ENCODE data around the gene ARFGEF2. TPM values are rescaled to one million over a fixed set of nuclear protein-coding genes. Genes with fewer than 3 reads are reported as not detected.
A peak's percentile ranks its signal among the peaks of the same experiment; 100 is the strongest.

ARFGEF2 gene
- 13.5 TPM for polyA plus RNA-seq (2013, experiment 1 of 2)
- polyA plus RNA-seq (2013, experiment 2 of 2): 11.6 TPM

DNA sequence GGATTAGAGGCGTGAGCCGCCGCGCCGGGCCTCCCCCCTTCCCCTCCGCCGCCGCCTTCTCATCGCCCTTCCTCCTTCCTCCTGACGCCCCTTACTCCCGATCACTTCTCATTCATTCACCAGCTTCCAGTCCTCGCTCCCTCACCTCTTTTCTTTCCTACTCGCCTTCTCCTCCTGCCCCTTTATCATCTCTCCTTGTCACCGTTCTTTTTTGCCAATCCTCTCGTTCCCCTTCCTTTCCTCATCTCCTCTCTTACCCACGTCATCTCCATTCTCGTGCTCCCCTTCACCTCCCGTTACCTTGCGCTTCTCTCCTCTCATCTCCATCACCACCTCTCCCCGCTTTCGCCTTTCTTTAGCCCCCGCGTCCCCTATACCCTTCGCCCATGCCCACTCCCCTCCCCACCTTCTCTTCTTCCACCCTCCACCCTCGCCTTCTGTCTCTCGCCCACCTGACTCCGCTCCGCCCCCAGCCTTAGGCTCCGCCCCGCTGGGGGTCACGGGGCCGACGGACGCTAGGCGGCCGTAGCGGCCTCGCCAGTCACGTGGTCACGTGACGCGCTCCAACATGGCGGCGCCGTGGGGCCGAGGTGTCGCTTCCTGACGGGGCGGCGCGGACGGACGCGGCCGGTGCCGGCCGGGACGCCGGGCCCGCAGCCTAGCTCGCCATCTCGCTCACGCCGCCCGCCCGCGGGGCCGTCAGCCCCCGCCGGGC lies at the start of gene ARFGEF2:
Gene ARFGEF2, plus strand, starts transcription at position 544 of the 715 bp plus-strand sequence. CDS start 179 bp downstream, outside the sequence.
- Histone ChIP-seq H3K36me3 (ENCODE audit: control insufficient read depth, insufficient read depth, low read length) (peaks cover under 1% of the 10 kb centered on the region), H3K27ac (ENCODE audit: low read depth, low read length, severe bottlenecking) (peak within 1 kb of the TSS; percentile 98), H3K9me3 (ENCODE audit: control insufficient read depth, low read length) (no peaks in the 10 kb centered on the region), H3K4me1 (ENCODE audit: control insufficient read depth, insufficient read depth, low read length, poor library complexity, severe bottlenecking) (peaks cover 14% of the 10 kb centered on the region), H3K4me3 (ENCODE audit: extremely low read depth, insufficient read depth, low read length, poor library complexity, severe bottlenecking) (peak within 1 kb of the TSS; percentile 80)
- 2 to 3% methylated on average over 54 to 64 of the region's 70 CpGs for WGBS, 2 experiments (ENCODE audit: insufficient coverage in 2 of 2)

DNA sequence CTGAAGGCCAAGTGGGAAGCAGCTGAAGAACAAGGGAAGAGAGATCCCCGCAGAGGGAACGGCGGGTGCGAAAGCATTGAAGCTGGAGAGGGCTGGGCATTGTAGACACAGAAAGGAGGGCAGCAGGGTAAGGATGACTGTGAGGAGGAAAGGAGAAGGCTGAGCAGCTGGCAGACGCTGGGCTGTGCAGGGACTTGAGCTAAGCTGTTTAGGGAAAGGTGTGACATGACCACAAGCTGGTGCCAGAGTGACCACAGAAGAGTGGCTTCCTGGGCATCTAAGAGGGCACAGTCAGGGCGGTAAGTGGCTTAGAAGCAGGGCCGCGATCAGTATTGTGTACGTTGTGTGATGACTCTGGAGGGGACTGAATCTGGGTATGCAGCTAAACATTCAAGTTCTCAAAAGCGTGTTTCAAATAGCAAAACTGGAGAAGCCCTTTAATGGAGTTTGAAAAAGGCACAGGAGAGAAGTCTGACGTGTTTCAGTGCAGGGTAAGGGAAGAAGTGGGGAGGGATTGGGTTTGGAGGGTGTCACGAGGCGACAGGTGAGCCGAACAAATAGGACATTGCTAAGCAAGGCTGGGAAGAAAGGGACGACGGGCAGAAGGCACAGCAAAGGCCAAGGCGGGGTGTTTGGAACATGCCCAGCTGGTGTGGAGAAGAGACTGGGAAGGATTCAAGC lies 46.1 kb upstream of the ARFGEF2 start:
- Histone ChIP-seq H3K4me1 (ENCODE audit: control insufficient read depth, insufficient read depth, low read length, poor library complexity, severe bottlenecking) (peaks cover 4% of the 10 kb centered on the region), H3K4me3 (ENCODE audit: extremely low read depth, insufficient read depth, low read length, poor library complexity, severe bottlenecking) (no peak overlapping the region), H3K36me3 (ENCODE audit: control insufficient read depth, insufficient read depth, low read length) (no peaks in the 10 kb centered on the region), H3K9me3 (ENCODE audit: control insufficient read depth, low read length) (no peaks in the 10 kb centered on the region), H3K27ac (ENCODE audit: low read depth, low read length, severe bottlenecking) (no peak overlapping the region)
- whole genome bisulfite sequencing, 2 experiments (ENCODE audit: insufficient coverage in 2 of 2): 93 to 96% methylated on average over 13 to 17 of the region's 17 CpGs

DNA sequence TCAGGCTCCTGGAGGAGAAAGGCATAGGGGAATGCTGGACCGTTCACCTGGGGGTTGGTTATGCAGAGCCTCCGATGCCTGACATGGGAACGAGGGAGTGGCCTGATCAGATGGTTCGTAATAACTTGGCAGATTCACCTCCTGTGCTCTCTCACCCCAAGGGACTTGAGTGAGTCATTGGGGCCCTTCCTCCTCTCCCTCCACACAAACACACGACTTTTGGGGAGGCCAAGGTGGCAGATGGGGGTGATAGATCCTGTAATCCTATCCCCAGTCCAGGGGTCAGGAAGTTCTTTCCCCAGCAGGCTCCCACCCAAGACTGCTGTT lies 45.6 kb upstream of the ARFGEF2 start:
- WGBS, 2 experiments (ENCODE audit: insufficient coverage in 2 of 2): 80 to 84% methylated on average over 1 to 3 of the region's 5 CpGs
- H3K27ac ChIP-seq (ENCODE audit: low read depth, low read length, severe bottlenecking): no peak overlapping the region
- H3K4me1 ChIP-seq (ENCODE audit: control insufficient read depth, insufficient read depth, low read length, poor library complexity, severe bottlenecking): peaks cover 4% of the 10 kb centered on the region
- no peaks in the 10 kb centered on the region for H3K36me3 ChIP-seq (ENCODE audit: control insufficient read depth, insufficient read depth, low read length)
- H3K9me3 ChIP-seq (ENCODE audit: control insufficient read depth, low read length): no peaks in the 10 kb centered on the region
- no peak overlapping the region for H3K4me3 ChIP-seq (ENCODE audit: extremely low read depth, insufficient read depth, low read length, poor library complexity, severe bottlenecking)

DNA sequence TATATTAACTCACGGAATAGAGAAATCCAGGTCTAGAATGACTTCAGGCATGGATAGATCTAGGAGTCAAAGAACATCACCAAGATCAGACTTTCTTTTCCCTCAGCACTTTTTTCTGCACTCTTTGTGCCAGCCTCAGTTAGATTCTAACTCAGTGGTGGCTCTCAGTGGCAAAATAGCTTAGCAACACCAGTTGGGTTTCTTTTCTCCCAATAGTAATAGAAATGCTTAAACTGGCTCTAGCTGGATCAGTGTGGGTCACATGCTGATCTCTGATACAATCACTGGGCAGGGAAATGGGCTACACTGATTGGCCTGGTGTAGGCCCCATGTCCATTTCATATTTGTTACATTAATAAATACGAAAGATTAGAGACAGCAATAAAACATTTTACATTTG lies 44.2 kb upstream of the ARFGEF2 start:
- Histone ChIP-seq H3K27ac (ENCODE audit: low read depth, low read length, severe bottlenecking) (no peak overlapping the region), H3K9me3 (ENCODE audit: control insufficient read depth, low read length) (no peaks in the 10 kb centered on the region), H3K4me3 (ENCODE audit: extremely low read depth, insufficient read depth, low read length, poor library complexity, severe bottlenecking) (no peak overlapping the region), H3K4me1 (ENCODE audit: control insufficient read depth, insufficient read depth, low read length, poor library complexity, severe bottlenecking) (peaks cover 4% of the 10 kb centered on the region), H3K36me3 (ENCODE audit: control insufficient read depth, insufficient read depth, low read length) (no peaks in the 10 kb centered on the region)
- WGBS, 2 experiments (ENCODE audit: insufficient coverage in 2 of 2): no CpG with 5 or more reads among the region's 2 CpGs

GRCh38 chr20:48878534-48879248 lies 42.8 kb upstream of the ARFGEF2 start:
- Histone ChIP-seq H3K36me3 (ENCODE audit: control insufficient read depth, insufficient read depth, low read length) (no peaks in the 10 kb centered on the region), H3K4me3 (ENCODE audit: extremely low read depth, insufficient read depth, low read length, poor library complexity, severe bottlenecking) (no peak overlapping the region), H3K4me1 (ENCODE audit: control insufficient read depth, insufficient read depth, low read length, poor library complexity, severe bottlenecking) (peaks cover 4% of the 10 kb centered on the region), H3K27ac (ENCODE audit: low read depth, low read length, severe bottlenecking) (no peak overlapping the region), H3K9me3 (ENCODE audit: control insufficient read depth, low read length) (no peaks in the 10 kb centered on the region)
- 86 to 88% methylated on average over 5 to 6 of the region's 10 CpGs for WGBS, 2 experiments (ENCODE audit: insufficient coverage in 2 of 2)

GRCh38 chr20:48879612-48880245 lies 41.8 kb upstream of the ARFGEF2 start:
- Histone ChIP-seq H3K27ac (ENCODE audit: low read depth, low read length, severe bottlenecking) (no peak overlapping the region), H3K36me3 (ENCODE audit: control insufficient read depth, insufficient read depth, low read length) (no peaks in the 10 kb centered on the region), H3K4me3 (ENCODE audit: extremely low read depth, insufficient read depth, low read length, poor library complexity, severe bottlenecking) (no peak overlapping the region), H3K9me3 (ENCODE audit: control insufficient read depth, low read length) (no peaks in the 10 kb centered on the region), H3K4me1 (ENCODE audit: control insufficient read depth, insufficient read depth, low read length, poor library complexity, severe bottlenecking) (peaks cover 4% of the 10 kb centered on the region)
- WGBS, 2 experiments (ENCODE audit: insufficient coverage in 2 of 2): 70 to 92% methylated on average over 1 of the region's 1 CpG

DNA sequence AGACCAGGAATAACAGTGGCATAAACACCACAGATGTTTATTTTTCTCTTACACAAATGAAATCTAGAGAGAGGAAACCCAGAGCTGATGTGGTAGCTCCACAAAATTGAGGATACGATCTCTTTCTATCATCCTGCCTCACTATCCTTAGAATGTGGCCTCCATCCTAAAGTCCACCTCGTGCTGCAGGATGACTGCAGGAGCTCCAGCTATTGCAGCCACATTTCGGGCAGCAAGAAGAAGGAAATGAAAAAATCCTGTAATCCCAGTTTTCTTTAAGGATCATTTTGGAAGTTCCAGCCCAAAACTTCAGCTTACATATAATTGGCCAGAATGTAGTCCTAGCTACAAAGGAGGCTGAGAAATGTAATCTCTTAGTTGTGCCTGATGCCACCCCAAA lies 41.2 kb upstream of the ARFGEF2 start:
- Histone ChIP-seq H3K4me3 (ENCODE audit: extremely low read depth, insufficient read depth, low read length, poor library complexity, severe bottlenecking) (no peak overlapping the region), H3K36me3 (ENCODE audit: control insufficient read depth, insufficient read depth, low read length) (no peaks in the 10 kb centered on the region), H3K9me3 (ENCODE audit: control insufficient read depth, low read length) (no peaks in the 10 kb centered on the region), H3K27ac (ENCODE audit: low read depth, low read length, severe bottlenecking) (no peak overlapping the region), H3K4me1 (ENCODE audit: control insufficient read depth, insufficient read depth, low read length, poor library complexity, severe bottlenecking) (peaks cover 4% of the 10 kb centered on the region)
- 94% methylated on average over 2 of the region's 3 CpGs; no CpG with 5 or more reads in 1 of the 2 experiments for WGBS, 2 experiments (ENCODE audit: insufficient coverage in 2 of 2)

- Histone ChIP-seq H3K4me3 (ENCODE audit: extremely low read depth, insufficient read depth, low read length, poor library complexity, severe bottlenecking) (no peak overlapping the region), H3K4me1 (ENCODE audit: control insufficient read depth, insufficient read depth, low read length, poor library complexity, severe bottlenecking) (peaks cover under 1% of the 10 kb centered on the region)
- 88 to 93% methylated on average over 4 of the region's 7 CpGs for WGBS, 2 experiments (ENCODE audit: insufficient coverage in 2 of 2)
Measured at GRCh38 chr20:48880981-48881657, 40.4 kb upstream of the ARFGEF2 start.

DNA sequence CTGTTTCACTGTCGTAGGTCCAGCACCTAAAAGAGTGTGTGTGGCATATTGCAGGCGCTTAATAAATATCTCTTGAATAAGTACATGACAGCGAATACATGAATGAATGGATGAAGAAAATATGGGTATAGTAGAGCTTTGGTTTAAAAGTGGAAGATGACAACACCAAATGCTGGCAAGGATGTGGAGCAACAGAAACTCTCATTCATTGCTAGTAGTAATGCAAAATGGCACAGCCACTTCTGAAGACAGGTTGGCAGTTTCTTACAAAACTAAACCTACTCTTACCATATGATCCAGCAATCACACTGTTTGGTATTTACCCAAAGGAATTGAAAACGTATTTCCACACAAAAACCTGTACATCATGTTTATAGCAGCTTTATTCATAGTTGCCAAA lies 36.3 kb upstream of the ARFGEF2 start:
- Histone ChIP-seq H3K27ac (ENCODE audit: low read depth, low read length, severe bottlenecking) (no peak overlapping the region), H3K9me3 (ENCODE audit: control insufficient read depth, low read length) (no peaks in the 10 kb centered on the region), H3K4me3 (ENCODE audit: extremely low read depth, insufficient read depth, low read length, poor library complexity, severe bottlenecking) (no peak overlapping the region), H3K4me1 (ENCODE audit: control insufficient read depth, insufficient read depth, low read length, poor library complexity, severe bottlenecking) (no peaks in the 10 kb centered on the region), H3K36me3 (ENCODE audit: control insufficient read depth, insufficient read depth, low read length) (no peaks in the 10 kb centered on the region)
- WGBS, 2 experiments (ENCODE audit: insufficient coverage in 2 of 2): 86 to 88% methylated on average over 1 to 4 of the region's 4 CpGs

More at GRCh38 chr20:48880981-48881657, 40.4 kb upstream of the ARFGEF2 start:
- no peak overlapping the region for H3K27ac ChIP-seq (ENCODE audit: low read depth, low read length, severe bottlenecking)
- H3K9me3 ChIP-seq (ENCODE audit: control insufficient read depth, low read length): no peaks in the 10 kb centered on the region
- H3K36me3 ChIP-seq (ENCODE audit: control insufficient read depth, insufficient read depth, low read length): no peaks in the 10 kb centered on the region

DNA sequence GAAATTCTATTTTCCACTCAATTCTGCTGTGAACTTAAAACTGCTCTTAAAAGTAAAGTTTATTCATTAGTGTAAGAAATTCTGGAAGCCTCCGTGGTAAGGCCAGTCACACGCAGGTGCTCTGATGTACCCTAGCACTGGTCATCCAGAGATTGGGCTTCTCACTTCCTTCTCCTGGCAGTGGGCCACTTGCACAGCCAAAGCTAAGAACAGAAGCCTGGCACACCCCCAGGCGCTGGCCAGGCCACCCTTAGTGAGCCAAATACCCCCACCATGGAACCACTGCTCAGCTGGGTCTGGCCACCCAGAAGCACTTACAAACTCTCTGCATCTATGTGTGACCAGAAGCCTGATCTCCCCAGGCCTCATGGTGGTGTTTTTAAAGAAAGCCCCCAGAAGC lies 35.3 kb upstream of the ARFGEF2 start:
- Histone ChIP-seq H3K36me3 (ENCODE audit: control insufficient read depth, insufficient read depth, low read length) (no peaks in the 10 kb centered on the region), H3K9me3 (ENCODE audit: control insufficient read depth, low read length) (no peaks in the 10 kb centered on the region), H3K4me3 (ENCODE audit: extremely low read depth, insufficient read depth, low read length, poor library complexity, severe bottlenecking) (no peak overlapping the region), H3K4me1 (ENCODE audit: control insufficient read depth, insufficient read depth, low read length, poor library complexity, severe bottlenecking) (no peaks in the 10 kb centered on the region), H3K27ac (ENCODE audit: low read depth, low read length, severe bottlenecking) (no peak overlapping the region)
- 87 to 95% methylated on average over 2 to 3 of the region's 3 CpGs for WGBS, 2 experiments (ENCODE audit: insufficient coverage in 2 of 2)
